Measurements from ENCODE around the gene ZNF84. TPM values are rescaled to one million over a fixed set of nuclear protein-coding genes. Genes with fewer than 3 reads are reported as not detected.

Gene ZNF84
- total and polyA plus RNA-seq, 2 of the 8 experiments (the other 6 are each of a cell fraction or from before 2014, with no cell fraction given): 8.9 to 34.0 TPM

DNA sequence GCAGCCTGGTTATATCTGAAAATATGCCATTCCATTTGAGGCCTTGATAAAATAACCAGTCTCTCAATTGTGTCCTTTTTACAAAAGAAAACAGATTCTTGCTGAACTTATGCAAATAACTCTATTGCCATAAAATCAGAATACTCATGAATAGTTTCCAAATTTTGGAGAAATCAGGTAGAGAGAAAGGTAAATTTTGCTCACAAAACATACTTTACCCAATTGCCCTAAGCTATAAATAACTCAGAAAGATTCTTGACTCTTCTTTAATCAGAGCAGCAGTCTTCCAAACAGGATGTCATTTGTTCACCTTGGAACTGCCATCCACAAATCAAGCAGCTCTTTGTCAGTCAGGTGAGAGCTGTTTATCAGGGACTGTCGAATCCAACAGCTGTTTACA, 38.6 kb upstream of the ZNF84 start:
- Histone ChIP-seq H3K9me3 (ENCODE audit: insufficient read depth in 2 of 2, low read depth in 1 of 2, low read length in 1 of 2) (peaks cover 57 to 77% of the 10 kb centered on the region in 2 experiments), H3K27me3 (replicated peaks in 1 of 4; ENCODE audit: control insufficient read depth in 3 of 4, extremely low read depth in 1 of 4, insufficient read depth in 3 of 4, low read length in 3 of 4) (no peaks in the 10 kb centered on the region), H3K79me1 (ENCODE audit: low read depth, low read length) (peaks cover 7% of the 10 kb centered on the region; the same call in 1 of the 2 replicates), H3K9ac (replicated peaks in 1 of 4; ENCODE audit: extremely low read depth in 1 of 4, low read depth in 3 of 4, low read length in 3 of 4) (no peak overlapping the region), H3K14ac (ENCODE audit: insufficient read length) (no peak overlapping the region), H2AK5ac (ENCODE audit: low read depth, low read length) (no peak overlapping the region), H2BK15ac (ENCODE audit: low read length) (no peak overlapping the region), H3K4ac (replicated peaks; ENCODE audit: insufficient read length, low read depth, low read length) (no peak overlapping the region), H3K79me2 (ENCODE audit: control insufficient read depth in 1 of 2, insufficient read depth in 2 of 2, low read length in 2 of 2) (peaks cover 3 to 23% of the 10 kb centered on the region in 2 experiments; a peak in 3 of 4 replicates), H3K4me3 (ENCODE audit: extremely low read depth in 1 of 4, insufficient read depth in 2 of 4, low read depth in 3 of 4, low read length in 4 of 4) (no peak overlapping the region), H2BK120ac (replicated peaks; ENCODE audit: low read depth, low read length) (no peak overlapping the region), H3K23me2 (ENCODE audit: low read depth, low read length) (no peaks in the 10 kb centered on the region), H3K4me2 (ENCODE audit: insufficient read depth in 1 of 2, low read depth in 2 of 2, low read length in 2 of 2) (no peak overlapping the region), H3K56ac (replicated peaks; ENCODE audit: insufficient read length, low read depth, low read length) (no peak overlapping the region), H2AFZ (ENCODE audit: low read length) (no peak overlapping the region), H2BK20ac (ENCODE audit: low read length) (no peak overlapping the region), H3K36me3 (ENCODE audit: control insufficient read depth in 2 of 4, insufficient read depth in 4 of 4, low read length in 3 of 4) (peaks cover 0 to 3% (median 0%) of the 10 kb centered on the region in 4 experiments; a peak in 2 of 8 replicates), H3K23ac (ENCODE audit: insufficient read length) (no peak overlapping the region), H2BK5ac (ENCODE audit: low read depth, low read length) (no peak overlapping the region), H4K91ac (replicated peaks; ENCODE audit: insufficient read length, low read length) (no peak overlapping the region), H3K4me1 (replicated peaks in 1 of 4; ENCODE audit: control insufficient read depth in 3 of 4, insufficient read depth in 4 of 4, low read length in 3 of 4) (no peaks in the 10 kb centered on the region), H2BK12ac (ENCODE audit: low read depth, low read length) (no peak overlapping the region), H4K8ac (ENCODE audit: extremely low read depth, insufficient read depth, low read length) (no peak overlapping the region), H3K27ac (ENCODE audit: low read depth, low read length) (no peak overlapping the region), H4K20me1 (replicated peaks in 1 of 2; ENCODE audit: control insufficient read depth in 1 of 2, insufficient read depth in 2 of 2, low read length in 2 of 2) (no peaks in the 10 kb centered on the region), H3K18ac (ENCODE audit: extremely low read depth, low read length) (no peak overlapping the region), H4K5ac (ENCODE audit: insufficient read length, low read depth, low read length) (no peak overlapping the region)
- DNase-seq (ENCODE audit: low read depth in 1 of 2, low spot score in 2 of 2): no peak
- 59% methylated on average over 1 of the region's 1 CpG; no CpG with 5 or more reads in 1 of the 2 experiments for WGBS, 2 experiments (ENCODE audit: extremely low coverage in 1 of 2, insufficient coverage in 1 of 2, insufficient read length in 1 of 2, insufficient replicate concordance in 2 of 2, low coverage in 1 of 2, low lambda C conversion rate in 2 of 2, missing lambda C conversion rate in 1 of 2)
- no peak for FAIRE-seq
- ChIA-PET POLR2A (ENCODE audit: partially characterized antibody) (interaction anchor here (1.0 to 1.2 kb wide), 2 partner anchors 11 to 183 kb away, joined by 3 to 6 read pairs; partner anchors contain the start of gene ZNF268), CTCF (ENCODE audit: partially characterized antibody) (no interaction called here)
- TF ChIP-seq GABPA (IDR thresholded peaks at IDR 0.05; ENCODE audit: borderline replicate concordance, insufficient read depth, low read length) (no peak), TEAD4 (IDR thresholded peaks at IDR 0.05; ENCODE audit: low read depth, low read length) (no peak), RBBP5 (IDR thresholded peaks at IDR 0.05; ENCODE audit: borderline replicate concordance, low read depth, low read length) (no peak), RFX5 (IDR thresholded peaks at IDR 0.05; ENCODE audit: borderline replicate concordance, low read depth, low read length) (no peak), EZH2 (IDR thresholded peaks at IDR 0.05; ENCODE audit: low read depth, low read length, severe bottlenecking) (no peak), JUND (IDR thresholded peaks at IDR 0.05; ENCODE audit: low read length) (no peak), NRF1 (IDR thresholded peaks at IDR 0.05; ENCODE audit: low read depth, low read length) (no peak), BACH1 (IDR thresholded peaks at IDR 0.05; ENCODE audit: low read length) (no peak), YY1 (IDR thresholded peaks at IDR 0.05; ENCODE audit: low read depth, low read length) (no peak), SIN3A (conservative IDR thresholded peaks at IDR 0.05 in 1 of 2, IDR thresholded peaks at IDR 0.05 in 1 of 2; ENCODE audit: low read depth in 1 of 2, low read length in 2 of 2) (no peak), RXRA (IDR thresholded peaks at IDR 0.05; ENCODE audit: insufficient read depth, low read depth, low read length) (no peak), CHD2 (IDR thresholded peaks at IDR 0.05; ENCODE audit: low read length) (no peak), CTBP2 (IDR thresholded peaks at IDR 0.05; ENCODE audit: borderline replicate concordance, insufficient read depth, insufficient read length, low read length) (no peak)
- TF ChIP-seq, protein P1, sequence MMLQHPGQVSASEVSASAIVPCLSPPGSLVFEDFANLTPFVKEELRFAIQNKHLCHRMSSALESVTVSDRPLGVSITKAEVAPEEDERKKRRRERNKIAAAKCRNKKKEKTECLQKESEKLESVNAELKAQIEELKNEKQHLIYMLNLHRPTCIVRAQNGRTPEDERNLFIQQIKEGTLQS (IDR thresholded peaks at IDR 0.05; ENCODE audit: insufficient read depth, low read depth, low read length): no peak

Measured in H1 (cell line).